ENCODE data around the gene PNLDC1.
"Not testable (repeated sequence)": the region's sequence is repeated elsewhere in the genome, so short reads cannot be mapped to it uniquely, and the experiment has no call there.

The PNLDC1 gene

DNA sequence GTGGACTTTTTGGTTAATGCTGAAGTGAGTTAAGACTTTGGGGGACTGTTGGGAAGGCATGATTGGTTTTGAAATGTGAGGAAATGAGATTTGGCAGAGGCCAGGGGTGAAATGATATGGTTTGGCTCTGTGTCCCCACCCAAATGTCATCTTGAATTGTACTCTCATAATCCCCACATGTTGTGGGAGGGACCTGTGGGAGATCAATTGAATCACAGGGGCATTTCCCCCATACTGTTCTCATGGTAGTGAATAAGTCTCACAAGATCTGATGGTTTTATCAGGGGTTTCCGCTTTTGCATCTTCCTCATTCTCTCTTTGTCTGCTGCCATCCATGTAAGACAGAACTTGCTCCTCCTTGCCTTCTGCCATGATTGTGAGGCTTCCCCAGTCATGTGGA is 49.8 kb downstream of the PNLDC1 start:
- not testable (repeated sequence) for DNase-seq (ENCODE audit: low spot score)

DNA sequence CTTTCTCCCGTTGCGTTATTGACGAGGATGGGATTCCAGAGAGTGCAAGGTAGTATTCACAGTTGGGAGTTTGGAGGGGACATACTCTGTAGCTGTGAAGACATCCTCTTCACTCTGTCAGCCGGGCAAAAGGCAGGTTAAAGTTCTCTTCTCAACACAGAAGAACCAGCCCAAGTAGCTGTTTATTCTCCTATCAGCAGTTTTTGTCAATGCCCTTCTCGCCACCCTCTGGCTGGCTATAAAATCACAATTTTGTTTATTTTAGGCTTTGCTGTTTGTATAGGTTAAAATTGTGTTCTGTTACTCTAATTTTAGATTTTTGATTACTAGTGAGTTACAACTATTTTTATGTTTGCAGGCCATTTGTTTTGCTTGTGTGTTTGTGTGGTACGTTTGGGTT is 52.8 kb downstream of the PNLDC1 start:
- DNase-seq (ENCODE audit: low spot score), result peak; percentile 11

DNA sequence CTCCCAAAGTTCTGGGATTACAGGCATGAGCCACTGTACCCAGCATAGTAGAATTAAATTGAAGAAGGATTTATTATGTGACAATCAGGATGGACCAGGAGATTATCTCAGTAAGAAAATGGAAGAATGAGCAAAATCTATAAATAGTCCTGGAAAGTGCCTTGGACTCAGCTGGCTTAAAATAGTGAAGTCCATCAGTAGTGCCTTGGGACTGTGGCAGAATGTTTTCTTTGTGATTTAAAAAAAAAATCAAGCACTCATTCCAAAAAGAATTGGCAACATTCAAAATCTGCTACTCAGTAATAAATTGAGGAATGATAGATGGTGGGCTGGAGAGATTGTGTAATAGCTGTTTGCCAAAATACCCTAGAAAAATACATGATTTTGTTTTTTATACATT is 53.7 kb downstream of the PNLDC1 start:
- DNase-seq (ENCODE audit: low spot score), result no peak

DNA sequence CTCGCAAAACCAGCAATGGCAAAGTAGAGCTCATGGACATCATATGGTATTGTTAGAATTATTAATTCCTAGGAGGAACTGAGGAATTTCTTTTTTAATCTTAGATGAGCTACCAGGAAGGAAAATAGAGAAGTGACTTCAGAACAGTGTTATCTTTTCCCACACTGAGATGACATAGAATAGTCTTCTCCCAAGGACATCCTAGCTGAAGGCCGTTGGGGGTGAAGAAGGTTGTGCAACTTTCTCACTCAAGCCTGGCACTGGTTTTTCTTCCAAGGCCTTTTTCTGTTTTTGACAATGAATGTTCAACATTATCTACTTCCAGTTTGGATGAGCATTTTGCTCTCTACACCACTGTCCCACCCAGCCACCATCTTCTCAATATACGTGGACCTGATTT is 54.9 kb downstream of the PNLDC1 start:
- no peak for DNase-seq (ENCODE audit: low spot score)

DNA sequence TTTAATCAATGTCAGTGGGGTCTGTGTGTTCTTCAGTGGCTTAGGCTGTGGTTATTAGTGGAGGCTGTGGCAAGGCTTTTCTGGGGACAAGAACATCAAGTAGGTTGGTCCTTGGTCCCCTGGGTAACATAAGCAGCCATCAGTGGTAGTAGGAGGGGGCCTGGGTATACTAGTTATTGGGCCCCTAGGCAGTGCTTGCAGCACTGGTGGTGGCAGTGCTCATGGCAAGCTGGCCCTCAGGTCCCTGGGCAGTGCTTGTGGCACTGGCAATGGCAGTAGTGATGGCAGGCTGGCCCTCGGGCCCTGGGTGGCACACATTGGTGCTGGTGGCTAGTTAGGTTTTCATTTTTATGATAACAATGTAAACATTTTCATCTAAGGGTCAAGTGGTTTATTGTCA is 58.2 kb downstream of the PNLDC1 start:
- no peak for DNase-seq (ENCODE audit: low spot score)

DNA sequence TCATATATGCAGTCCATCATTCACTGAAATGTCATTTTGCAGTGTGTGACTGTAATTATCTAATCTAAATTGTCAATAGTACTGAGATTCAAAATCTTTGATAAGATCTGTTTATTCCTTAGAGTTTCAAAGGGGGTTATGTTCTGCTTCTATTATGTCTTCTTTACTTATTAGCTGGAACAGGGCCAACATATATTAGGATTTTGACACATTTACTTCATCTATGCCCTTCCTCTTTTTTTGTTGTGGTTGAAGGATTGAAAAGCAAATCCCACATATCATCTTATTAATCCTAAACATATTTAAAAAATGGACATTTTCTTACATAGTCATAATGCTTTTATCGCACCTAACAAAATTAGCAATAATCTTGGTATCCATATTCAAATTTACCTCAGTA is 60.4 kb downstream of the PNLDC1 start:
- no peak for DNase-seq (ENCODE audit: low spot score)

DNA sequence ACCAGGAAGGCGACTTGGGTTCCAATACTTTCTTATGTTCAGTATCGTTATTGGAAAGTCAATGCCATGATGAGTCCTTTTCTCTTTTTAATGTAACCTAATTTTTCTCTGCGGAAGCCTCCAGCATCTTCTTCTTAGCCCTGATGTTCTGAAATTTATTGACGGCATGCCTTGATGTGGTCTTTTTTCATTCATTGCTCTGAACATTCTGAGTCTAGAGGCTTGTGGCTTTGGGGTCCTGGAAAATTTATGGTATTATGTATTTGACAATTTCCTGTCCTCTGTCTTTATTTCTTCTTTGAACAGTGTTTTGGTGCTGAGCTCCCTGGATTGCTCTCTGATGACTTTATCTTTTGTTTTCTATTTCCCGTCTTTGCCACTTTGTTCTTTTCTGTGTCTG is 62.0 kb downstream of the PNLDC1 start:
- DNase-seq (ENCODE audit: low spot score), result no peak

DNA sequence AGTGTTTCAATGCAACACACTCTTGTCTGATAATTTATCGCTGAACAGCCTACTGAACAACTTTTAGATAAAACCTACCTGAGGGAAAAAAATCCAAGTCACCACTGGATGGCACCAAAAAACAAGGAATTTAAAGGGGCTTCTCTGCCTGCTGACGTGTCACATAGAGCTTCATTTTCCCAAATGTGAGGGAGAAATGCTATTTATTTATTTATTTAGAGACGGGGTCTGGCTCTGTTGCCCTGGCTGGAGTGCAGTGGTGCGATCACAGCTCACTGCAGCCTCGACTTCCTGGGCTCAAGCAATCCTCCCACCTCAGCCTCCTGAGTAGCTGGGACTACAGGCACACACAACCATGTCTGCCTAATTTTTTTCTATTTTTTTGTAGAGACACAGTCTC is 63.3 kb downstream of the PNLDC1 start:
- DNase-seq (ENCODE audit: low spot score), result peak; percentile 33

DNA sequence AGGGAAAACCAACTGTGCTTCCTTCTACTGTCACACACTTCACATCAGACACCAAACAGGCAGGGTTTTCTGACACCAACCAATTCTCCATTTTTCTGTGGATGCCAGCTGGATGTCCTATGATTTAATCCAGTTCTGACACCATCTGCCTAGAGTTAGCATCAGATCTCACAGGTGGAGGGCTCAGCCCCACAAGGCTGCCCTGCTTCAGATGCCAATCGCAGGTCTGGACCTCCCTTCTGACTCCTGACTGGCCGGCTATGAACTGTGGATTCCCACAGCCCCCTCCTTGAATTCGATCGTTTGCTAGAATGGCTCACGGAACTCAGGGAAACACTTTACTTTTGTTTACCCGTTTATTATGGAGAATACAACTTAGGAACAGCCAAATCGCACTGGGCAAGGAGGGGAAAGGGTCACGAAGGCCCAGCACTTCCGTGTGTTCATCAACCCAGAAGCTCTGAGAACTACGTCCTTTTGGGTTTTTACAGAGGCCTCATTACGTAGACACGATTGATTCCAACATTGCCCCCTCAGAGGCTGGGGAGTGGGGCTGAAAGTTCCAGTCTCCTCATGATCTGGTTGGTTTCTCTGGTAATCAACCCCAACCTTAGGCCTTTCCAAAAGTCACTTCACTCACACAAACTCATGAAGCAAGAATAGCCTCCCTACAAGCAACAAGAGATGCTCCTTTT is 65.3 kb downstream of the PNLDC1 start:
- no peak for DNase-seq (ENCODE audit: low spot score)

DNA sequence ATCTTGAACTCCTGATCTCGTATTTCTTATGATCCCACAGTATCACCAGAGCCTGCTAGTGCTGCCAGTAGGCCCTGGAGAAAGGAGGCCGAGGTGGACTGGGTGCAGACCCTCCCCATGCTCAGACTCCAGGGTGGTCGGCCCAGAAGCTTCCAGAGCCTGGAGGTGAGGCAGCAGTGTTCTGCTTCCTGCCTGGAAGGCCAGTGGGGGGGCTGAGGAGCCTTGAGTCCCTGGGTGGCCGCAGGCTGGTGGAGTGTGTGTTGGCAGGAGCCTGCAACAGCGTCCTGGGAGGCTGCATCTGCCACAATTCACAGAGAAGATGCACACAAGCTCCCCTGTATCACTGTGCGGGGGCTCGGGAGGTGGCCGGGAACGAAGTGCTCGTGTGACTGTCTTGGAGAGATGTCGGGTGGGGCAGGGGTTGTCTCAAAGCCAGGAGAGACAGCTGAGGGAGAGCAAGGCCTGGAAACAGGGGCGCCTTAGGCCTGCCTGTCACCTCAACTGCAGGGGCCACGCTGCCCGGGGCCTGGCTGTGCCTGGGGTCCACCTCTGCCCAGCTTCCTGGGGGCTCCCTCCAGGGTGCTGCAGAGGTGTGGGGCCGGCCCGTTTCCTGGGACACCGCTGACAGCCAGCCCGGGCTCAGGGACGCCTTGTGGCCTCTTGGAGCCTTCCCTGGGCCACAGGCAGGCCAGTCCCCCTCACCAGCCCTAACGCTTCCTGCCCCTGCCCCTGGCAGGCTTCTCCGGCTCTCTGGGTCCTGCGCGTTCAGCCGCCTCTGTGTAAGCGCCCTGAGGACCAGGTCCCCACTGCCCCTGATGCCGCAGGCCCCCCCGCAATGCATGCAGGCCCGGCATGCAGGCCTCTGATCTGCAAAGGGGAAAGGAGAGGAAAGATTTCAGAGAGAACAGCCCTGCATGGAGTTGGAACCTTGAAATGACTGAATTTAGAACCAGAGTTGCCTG is 66.5 kb downstream of the PNLDC1 start:
- no peak for DNase-seq (ENCODE audit: low spot score)

All from kidney capillary endothelial cell (primary cell).